Right lobe of liver (tissue), 4 donors: ENCODE data around the gene EIF2D.
A peak's percentile ranks its signal among the peaks of the same experiment; 100 is the strongest.

Experiments used
- CTCF ChIP-seq, 4 donors: fragments of 200-600 bp in 3 of 4; fragments of 450-650 bp in 1 of 4; IDR thresholded peaks; one replicate each; pipeline versions ENCODE4 v1.5.1 to v1.8.0; 2016 to 2022; ENCODE audit warnings: antibody characterized with exemption in 4 of 4, mild to moderate bottlenecking in 2 of 4
- POLR2A ChIP-seq: fragments of 450-650 bp; IDR thresholded peaks from one replicate; pipeline ENCODE4 v1.6.1; 2017; ENCODE audit warnings: antibody characterized with exemption, mild to moderate bottlenecking
- donor health status: DM: no; HTN: no; CAD: no.
- donor health status: DM: no; HTN: no; CAD: no.
- donor health status: DM: no; HTN: yes; CAD: no.

GRCh38 chr1:206631085-206631509, 18.8 kb upstream of the EIF2D start:
- TF ChIP-seq CTCF (IDR thresholded peaks at IDR 0.05) (peak; percentile 39 to 51 (median 49)), POLR2A (no peak)
